Activated CD4-positive, alpha-beta memory T cell treated with anti-CD3 and anti-CD28 coated beads for 36 hours (primary cell): ENCODE data around the gene ADAMTS19. TPM values are rescaled to one million over a fixed set of nuclear protein-coding genes. Genes with fewer than 3 reads are reported as not detected.
"Not testable (repeated sequence)": the region's sequence is repeated elsewhere in the genome, so short reads cannot be mapped to it uniquely, and the experiment has no call there.

Source experiments
- CTCF ChIA-PET: fragments of 350-600 bp; sonication (Branson Sonifier 250); formaldehyde crosslinking; loops from one replicate; lab custom pipeline; 2021; ENCODE audit warnings: antibody characterized with exemption, inconsistent platforms; lab: Charles Lee
- POLR2A ChIA-PET: fragments of 350-600 bp; sonication (Branson Sonifier 250); formaldehyde crosslinking; loops from one replicate; lab custom pipeline; 2021; ENCODE audit warnings: antibody characterized with exemption; lab: Charles Lee
- DNase-seq: peaks from one replicate; pipeline ENCODE4 v3.0.0-alpha.2; 2020
- H3K27ac Mint-ChIP-seq: one replicate; pipeline ENCODE4 v1.8.0; 2021; ENCODE audit warnings: mixed read lengths
- H3K27me3 Mint-ChIP-seq: one replicate; pipeline ENCODE4 v1.8.0; 2021; ENCODE audit warnings: mixed read lengths
- H3K36me3 Mint-ChIP-seq: one replicate; pipeline ENCODE4 v1.8.0; 2021; ENCODE audit warnings: mixed read lengths
- H3K4me1 Mint-ChIP-seq: one replicate; pipeline ENCODE4 v1.8.0; 2021; ENCODE audit warnings: low read depth, mixed read lengths
- H3K4me3 Mint-ChIP-seq: one replicate; pipeline ENCODE4 v1.8.0; 2021; ENCODE audit warnings: mild to moderate bottlenecking, mixed read lengths
- H3K9me3 Mint-ChIP-seq: one replicate; pipeline ENCODE4 v1.8.0; 2021; ENCODE audit warnings: mixed read lengths
- intact Hi-C: fragments of 100-400 bp; cut with micrococcal nuclease; formaldehyde crosslinking; loops from one replicate; pipeline ENCODE4 v1.15.1; 2023
- total RNA-seq, 2 experiments: library from RNA; stranded (reverse); gene quantifications; one replicate each; pipeline ENCODE4 v1.2.3, GENCODE V29; 2021

ADAMTS19 gene
- total RNA-seq, 2 experiments from 2014 or later = not detected

DNA sequence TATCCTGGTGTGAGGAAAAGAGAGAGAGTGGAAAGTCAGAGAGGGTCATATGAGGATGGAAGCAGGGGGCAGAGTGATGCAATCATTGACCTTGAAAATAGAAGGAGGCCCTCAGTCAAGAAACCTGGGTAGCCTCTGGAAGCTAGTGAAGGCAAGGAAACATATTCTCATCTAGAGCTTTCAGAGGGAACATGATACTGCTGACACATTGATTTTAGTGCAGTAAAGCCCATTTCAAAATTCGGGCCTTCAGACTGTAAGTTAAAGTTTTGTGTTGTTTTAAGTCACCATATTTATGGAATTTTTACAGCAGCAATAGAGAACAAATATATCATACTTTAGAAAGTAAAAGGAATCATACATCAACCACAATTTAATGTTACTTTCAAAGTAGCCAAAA, 87.0 kb downstream of the ADAMTS19 start:
- DNase-seq = no peak
- H3K27ac Mint-ChIP-seq = no peak overlapping the region
- no peak overlapping the region for H3K4me3 Mint-ChIP-seq
- ChIA-PET CTCF (no interaction called here), POLR2A (no interaction called here)
- no peaks in the 10 kb centered on the region for H3K4me1 Mint-ChIP-seq
- H3K36me3 Mint-ChIP-seq = no peaks in the 10 kb centered on the region
- peaks cover 8% of the 10 kb centered on the region for H3K9me3 Mint-ChIP-seq
- intact Hi-C loops = no loop called here
- no peaks in the 10 kb centered on the region for H3K27me3 Mint-ChIP-seq

DNA sequence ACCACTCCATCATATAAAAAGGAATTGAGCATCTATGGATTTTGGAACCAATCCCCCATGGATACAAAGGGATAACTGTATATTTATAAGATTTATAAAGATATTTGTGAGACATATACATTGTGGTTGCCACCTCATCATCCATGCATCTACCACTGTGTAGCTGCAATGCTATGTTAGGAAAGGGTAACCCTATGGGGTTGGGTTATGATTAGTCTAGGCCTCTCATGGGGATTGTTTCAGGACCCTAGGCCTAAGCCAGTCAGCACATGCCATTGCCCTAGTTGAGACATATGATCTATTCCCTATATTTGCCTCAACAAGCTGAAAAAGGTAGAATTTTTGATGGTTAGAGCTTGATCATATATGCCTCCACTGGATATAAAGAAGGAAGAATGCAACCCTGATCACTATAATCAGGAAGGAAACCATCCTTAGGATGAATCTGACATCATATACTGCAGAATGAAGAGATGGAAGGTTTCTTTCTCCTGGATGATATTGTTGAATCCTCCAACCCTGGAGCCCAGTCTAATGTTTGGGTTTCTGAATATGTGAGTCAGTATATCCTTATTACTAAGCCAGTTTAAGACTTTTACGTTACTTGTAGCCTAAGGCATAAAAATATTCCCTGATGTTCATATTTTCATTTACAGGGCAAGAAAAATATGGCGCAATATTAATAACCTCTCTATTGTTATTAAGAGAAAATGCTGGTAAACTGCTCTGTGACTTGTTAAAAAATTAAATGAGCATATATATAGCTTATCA, 94.2 kb downstream of the ADAMTS19 start:
- Mint-ChIP-seq H3K4me1 (no peaks in the 10 kb centered on the region), H3K27me3 (no peaks in the 10 kb centered on the region), H3K27ac (no peak overlapping the region), H3K4me3 (no peak overlapping the region), H3K36me3 (no peaks in the 10 kb centered on the region), H3K9me3 (no peaks in the 10 kb centered on the region)
- POLR2A ChIA-PET = no interaction called here
- CTCF ChIA-PET = no interaction called here
- no peak for DNase-seq
- intact Hi-C loops = no loop called here

DNA sequence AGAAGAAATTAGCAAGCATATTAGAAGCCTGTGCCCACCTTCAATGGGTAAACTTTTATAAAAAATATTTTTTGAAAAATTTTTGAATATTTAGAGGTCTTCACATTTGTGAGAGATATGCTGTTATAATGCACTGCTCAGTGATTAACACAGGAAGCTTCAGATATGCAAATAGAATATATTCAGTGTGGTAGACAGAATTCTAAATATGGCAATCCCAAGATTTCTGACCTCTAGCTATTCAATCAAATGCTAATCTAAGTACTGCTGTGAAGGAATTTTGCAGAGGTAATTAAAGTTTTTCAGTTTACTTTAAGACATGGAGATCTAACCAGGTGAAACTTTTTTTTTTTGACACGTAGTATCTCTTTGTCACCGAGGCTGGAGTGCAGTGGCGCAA, 103.5 kb downstream of the ADAMTS19 start:
- Mint-ChIP-seq H3K4me1 (no peaks in the 10 kb centered on the region), H3K9me3 (no peaks in the 10 kb centered on the region), H3K27me3 (no peaks in the 10 kb centered on the region), H3K4me3 (no peak overlapping the region), H3K27ac (no peak overlapping the region), H3K36me3 (no peaks in the 10 kb centered on the region)
- intact Hi-C loops = no loop called here
- ChIA-PET POLR2A (no interaction called here), CTCF (no interaction called here)
- DNase-seq = no peak

DNA sequence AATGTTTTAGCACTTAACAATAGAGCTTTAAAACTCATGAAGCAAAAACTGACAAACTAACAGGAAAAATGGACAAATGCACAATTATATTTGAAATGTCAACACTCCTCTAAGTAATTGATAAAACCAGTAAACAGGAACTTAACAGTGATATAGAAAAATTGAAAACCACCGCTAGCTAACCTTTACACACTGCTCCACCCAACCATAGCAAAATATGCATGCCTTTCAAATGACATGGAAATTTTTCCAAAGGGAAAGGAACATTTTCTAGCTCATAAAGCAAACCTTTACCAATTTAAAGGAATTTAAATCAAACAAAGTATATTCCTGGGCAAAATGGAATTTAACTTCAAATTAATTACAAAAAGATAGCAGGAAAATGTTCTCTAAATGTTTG, 109.2 kb downstream of the ADAMTS19 start:
- no peak overlapping the region for H3K27ac Mint-ChIP-seq
- intact Hi-C loops = no loop called here
- H3K4me3 Mint-ChIP-seq = no peak overlapping the region
- H3K36me3 Mint-ChIP-seq = no peaks in the 10 kb centered on the region
- H3K9me3 Mint-ChIP-seq = no peaks in the 10 kb centered on the region
- no peaks in the 10 kb centered on the region for H3K4me1 Mint-ChIP-seq
- no peak for DNase-seq
- ChIA-PET CTCF (no interaction called here), POLR2A (no interaction called here)
- no peaks in the 10 kb centered on the region for H3K27me3 Mint-ChIP-seq

DNA sequence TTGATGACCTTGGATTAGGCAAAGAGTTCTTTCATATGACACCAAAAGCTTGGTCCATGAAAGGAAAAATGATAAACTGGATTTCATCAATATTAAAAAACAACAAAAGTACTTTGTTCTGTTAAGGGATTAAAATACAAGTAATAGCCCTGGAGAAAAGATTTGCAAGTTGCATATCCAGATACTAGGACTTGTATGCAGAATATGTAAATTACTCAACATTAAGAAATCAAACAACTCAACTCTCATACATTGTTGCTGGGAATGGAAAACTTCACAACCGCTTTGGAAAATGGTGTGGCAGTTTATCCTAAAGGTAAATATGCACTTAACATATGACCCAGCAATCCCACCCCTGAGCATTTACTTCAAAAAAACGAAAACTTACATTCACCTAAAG, 112.0 kb downstream of the ADAMTS19 start:
- H3K36me3 Mint-ChIP-seq = no peaks in the 10 kb centered on the region
- CTCF ChIA-PET = no interaction called here
- intact Hi-C loops = no loop called here

DNA sequence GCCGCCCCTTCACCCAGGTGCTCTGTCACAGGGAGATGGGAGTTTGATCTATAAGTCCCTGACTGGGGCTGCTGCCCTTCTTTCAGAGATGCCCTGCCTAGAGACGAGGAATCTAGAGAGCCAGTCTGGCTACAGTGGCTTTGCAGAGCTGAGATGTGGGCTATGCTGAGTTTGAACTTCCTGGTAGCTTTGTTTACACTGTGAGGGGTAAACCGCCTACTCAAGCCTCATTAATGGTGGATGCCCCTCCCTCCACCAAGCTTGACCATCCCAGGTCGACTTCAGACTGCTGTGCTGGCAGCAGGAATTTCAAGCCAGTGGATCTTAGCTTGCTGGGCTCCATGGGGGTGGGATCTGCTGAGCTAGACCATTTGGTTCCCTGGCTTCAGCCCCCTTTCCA, 124.4 kb downstream of the ADAMTS19 start:
- H3K9me3 Mint-ChIP-seq, H3K4me3 Mint-ChIP-seq, H3K27me3 Mint-ChIP-seq, H3K27ac Mint-ChIP-seq, H3K4me1 Mint-ChIP-seq, intact Hi-C loops, POLR2A ChIA-PET, H3K36me3 Mint-ChIP-seq, DNase-seq, CTCF ChIA-PET: not testable (repeated sequence)

More for the DNA sequence above, 112.0 kb downstream of the ADAMTS19 start:
- Mint-ChIP-seq H3K4me1 (no peaks in the 10 kb centered on the region), H3K27ac (no peak overlapping the region), H3K9me3 (no peaks in the 10 kb centered on the region), H3K27me3 (no peaks in the 10 kb centered on the region), H3K4me3 (no peak overlapping the region)
- POLR2A ChIA-PET = no interaction called here
- DNase-seq = no peak

DNA sequence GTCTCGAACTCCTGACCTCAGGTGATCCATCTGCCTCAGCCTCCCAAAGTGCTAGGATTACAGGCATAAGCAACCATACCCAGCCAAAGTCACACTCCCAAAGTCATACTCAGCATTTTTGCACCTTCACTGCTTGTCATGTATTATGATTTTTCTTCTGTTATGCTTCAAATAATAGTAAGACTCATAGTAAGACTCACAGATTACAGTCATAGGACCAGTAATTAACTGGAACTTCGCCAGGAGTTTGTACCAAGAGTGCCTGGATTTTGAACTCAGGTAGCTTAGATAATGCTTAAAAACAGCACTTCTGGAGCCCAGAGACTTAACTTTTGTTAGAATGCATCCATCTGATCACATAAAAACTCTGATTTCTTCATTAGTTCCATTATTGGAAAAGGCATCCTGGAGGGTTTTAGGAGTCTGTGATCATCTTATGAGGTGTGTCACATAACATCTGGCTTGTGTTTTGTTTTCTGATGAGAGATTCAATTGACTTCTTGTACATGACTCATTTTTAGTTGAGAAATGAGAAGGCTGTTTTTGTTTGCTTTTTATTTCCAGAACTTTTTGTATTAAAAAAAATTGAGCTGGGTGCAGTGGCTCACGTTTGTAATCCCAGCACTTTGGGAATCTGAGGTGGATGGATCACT, 131.5 kb downstream of the ADAMTS19 start:
- Mint-ChIP-seq H3K27ac (no peak overlapping the region), H3K4me1 (no peaks in the 10 kb centered on the region), H3K27me3 (no peaks in the 10 kb centered on the region), H3K36me3 (no peaks in the 10 kb centered on the region), H3K9me3 (no peaks in the 10 kb centered on the region), H3K4me3 (no peak overlapping the region)
- no peak for DNase-seq
- CTCF ChIA-PET = no interaction called here
- POLR2A ChIA-PET = no interaction called here
- intact Hi-C loops = no loop called here

DNA sequence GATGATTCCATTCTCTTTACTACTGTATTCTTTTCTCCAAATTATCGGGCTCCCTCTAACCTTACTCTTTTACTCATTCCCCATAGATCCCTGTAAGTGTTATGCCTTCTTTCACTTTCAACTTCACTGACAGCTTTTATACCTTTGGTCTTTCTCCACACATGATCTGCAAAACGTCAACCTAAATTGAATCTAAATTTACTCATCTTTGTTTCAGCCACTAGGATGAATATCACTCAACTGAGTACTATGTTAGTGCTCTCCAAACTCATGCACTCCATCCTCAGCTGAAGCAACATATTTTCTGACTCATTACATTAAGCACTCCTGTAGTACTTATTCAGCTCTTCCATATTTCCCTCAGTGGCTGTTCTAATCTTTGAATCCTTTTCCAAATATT, 133.4 kb downstream of the ADAMTS19 start:
- no peaks in the 10 kb centered on the region for H3K27me3 Mint-ChIP-seq
- H3K36me3 Mint-ChIP-seq = no peaks in the 10 kb centered on the region
- no peaks in the 10 kb centered on the region for H3K4me1 Mint-ChIP-seq
- H3K4me3 Mint-ChIP-seq = no peak overlapping the region
- no peak overlapping the region for H3K27ac Mint-ChIP-seq
- intact Hi-C loops = no loop called here
- DNase-seq = no peak
- ChIA-PET POLR2A (no interaction called here), CTCF (no interaction called here)
- H3K9me3 Mint-ChIP-seq = no peaks in the 10 kb centered on the region

DNA sequence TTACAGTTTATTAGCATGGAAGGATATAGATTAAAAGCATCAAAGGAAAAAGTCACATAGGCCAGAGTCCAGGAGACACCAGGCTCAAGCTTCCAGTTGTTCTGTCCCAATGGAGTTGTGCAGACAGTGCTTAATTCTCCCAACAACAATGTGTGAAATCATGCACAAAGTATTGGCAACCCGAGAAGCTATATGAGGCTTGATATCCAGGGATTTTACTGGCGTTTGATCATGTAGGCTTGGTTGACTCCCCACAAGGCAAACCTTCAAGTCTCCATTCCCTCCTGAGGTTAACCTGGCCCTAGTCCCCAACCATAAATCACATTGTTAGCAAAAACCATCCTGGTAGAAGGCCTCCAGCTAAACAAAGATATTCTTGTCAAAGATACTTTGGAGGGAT, 141.5 kb downstream of the ADAMTS19 start:
- ChIA-PET CTCF (no interaction called here), POLR2A (no interaction called here)
- intact Hi-C loops = no loop called here
- H3K27me3 Mint-ChIP-seq = no peaks in the 10 kb centered on the region
- no peaks in the 10 kb centered on the region for H3K4me1 Mint-ChIP-seq
- no peaks in the 10 kb centered on the region for H3K9me3 Mint-ChIP-seq
- no peaks in the 10 kb centered on the region for H3K36me3 Mint-ChIP-seq
- H3K4me3 Mint-ChIP-seq = no peak overlapping the region
- H3K27ac Mint-ChIP-seq = no peak overlapping the region
- no peak for DNase-seq

DNA sequence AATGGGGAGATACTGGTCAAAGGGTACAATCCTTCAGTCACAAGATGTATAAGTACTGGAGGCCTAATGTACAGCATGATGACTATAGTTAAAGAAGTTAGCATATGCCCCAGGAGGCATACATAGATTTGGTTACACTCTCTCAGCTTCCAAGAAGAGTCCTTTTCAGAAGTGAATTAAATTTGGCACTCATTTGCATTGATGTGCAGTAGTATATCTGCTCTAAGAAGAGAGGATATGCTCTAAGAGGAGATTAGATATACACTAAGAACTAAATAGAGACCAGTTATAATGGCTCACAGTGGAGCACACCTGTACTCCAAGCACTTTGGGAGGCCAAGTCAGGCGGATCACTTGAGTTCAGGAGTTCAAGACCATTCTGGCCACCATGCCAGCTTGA, 148.3 kb downstream of the ADAMTS19 start:
- CTCF ChIA-PET = no interaction called here
- Mint-ChIP-seq H3K27ac (no peak overlapping the region), H3K4me1 (no peaks in the 10 kb centered on the region), H3K27me3 (no peaks in the 10 kb centered on the region), H3K9me3 (peaks cover 2% of the 10 kb centered on the region), H3K36me3 (no peaks in the 10 kb centered on the region), H3K4me3 (no peak overlapping the region)
- intact Hi-C loops = no loop called here
- POLR2A ChIA-PET = no interaction called here
- no peak for DNase-seq

DNA sequence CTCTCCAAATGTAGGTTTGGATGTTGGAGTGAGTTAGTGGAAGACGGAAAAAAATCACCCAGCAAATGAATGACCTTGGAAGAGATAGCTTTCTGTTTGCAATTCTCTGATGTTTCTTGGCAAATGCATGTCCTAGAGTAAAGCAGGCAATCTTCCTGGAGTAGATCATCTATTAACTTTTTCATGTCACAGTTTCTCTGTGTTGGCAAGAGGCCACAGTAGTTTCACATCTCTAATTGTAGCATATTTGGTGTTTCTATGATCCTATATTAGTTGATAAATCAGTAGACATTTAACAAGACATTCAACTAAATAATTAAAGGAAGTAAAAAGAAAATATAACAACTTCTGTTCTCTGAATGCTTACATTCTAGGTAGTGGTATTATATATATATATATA, 149.6 kb downstream of the ADAMTS19 start:
- Mint-ChIP-seq H3K4me1 (no peaks in the 10 kb centered on the region), H3K4me3 (no peak overlapping the region), H3K27ac (no peak overlapping the region), H3K27me3 (no peaks in the 10 kb centered on the region), H3K36me3 (no peaks in the 10 kb centered on the region), H3K9me3 (peaks cover 2% of the 10 kb centered on the region)
- no peak for DNase-seq
- ChIA-PET CTCF (no interaction called here), POLR2A (no interaction called here)
- intact Hi-C loops = no loop called here

DNA sequence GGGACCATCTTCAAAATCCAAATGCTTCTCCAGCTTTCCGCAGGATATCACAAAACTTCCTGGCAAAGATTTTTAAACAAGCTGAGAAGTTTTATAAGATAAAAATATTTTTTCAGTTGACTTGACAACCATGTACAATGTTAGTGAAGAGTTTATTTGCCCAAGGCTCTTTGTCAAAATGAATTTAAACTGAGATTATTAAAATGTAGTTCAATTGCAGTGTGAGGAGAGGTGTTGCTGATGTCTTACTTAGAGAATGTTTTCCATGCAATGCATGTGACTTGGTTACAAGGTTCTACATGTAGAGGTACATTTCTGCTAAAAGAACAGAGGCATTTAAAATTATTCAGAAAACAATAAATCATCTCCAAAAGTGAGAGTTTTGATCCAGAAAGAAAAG, 156.4 kb downstream of the ADAMTS19 start:
- DNase-seq = no peak
- H3K4me3 Mint-ChIP-seq = no peak overlapping the region
- H3K27ac Mint-ChIP-seq = no peak overlapping the region
- no peaks in the 10 kb centered on the region for H3K27me3 Mint-ChIP-seq
- ChIA-PET CTCF (no interaction called here), POLR2A (no interaction called here)
- intact Hi-C loops = no loop called here
- H3K4me1 Mint-ChIP-seq = no peaks in the 10 kb centered on the region
- no peaks in the 10 kb centered on the region for H3K36me3 Mint-ChIP-seq
- H3K9me3 Mint-ChIP-seq = peaks cover 1% of the 10 kb centered on the region

DNA sequence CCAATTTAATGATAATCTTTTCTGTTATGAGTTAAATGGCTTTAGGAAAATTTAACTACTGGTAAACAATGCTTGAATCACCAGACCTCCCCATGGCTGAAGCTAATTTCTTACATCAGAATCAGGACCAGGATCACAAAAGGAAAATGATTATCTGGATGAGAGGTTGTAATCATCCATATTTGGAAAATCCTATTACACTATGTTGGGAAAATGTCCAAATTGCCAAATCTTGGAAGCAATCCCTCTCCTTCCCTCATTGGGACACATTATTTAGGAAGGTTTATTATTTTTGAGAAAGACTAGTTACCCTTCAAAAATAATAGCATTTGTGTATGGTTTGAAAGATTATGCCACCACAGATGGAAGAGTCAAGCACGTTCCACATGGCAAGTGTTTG, 157.1 kb downstream of the ADAMTS19 start:
- DNase-seq = no peak
- Mint-ChIP-seq H3K27me3 (no peaks in the 10 kb centered on the region), H3K9me3 (no peaks in the 10 kb centered on the region), H3K4me1 (no peaks in the 10 kb centered on the region), H3K4me3 (no peak overlapping the region), H3K36me3 (no peaks in the 10 kb centered on the region), H3K27ac (no peak overlapping the region)
- POLR2A ChIA-PET = no interaction called here
- CTCF ChIA-PET = no interaction called here
- intact Hi-C loops = no loop called here
